HepG2 (cell line): ENCODE results near the gene GPSM1. TPM values are rescaled to one million over a fixed set of nuclear protein-coding genes. Genes with fewer than 3 reads are reported as not detected.

Source experiments
- ADNP ChIP-seq: sonication (generic); formaldehyde crosslinking; IDR thresholded peaks from 2 replicates; pipeline ENCODE4 v1.4.0; 2020; ENCODE audit warnings: missing genetic modification reagents
- CBX5 ChIP-seq: sonication (generic); formaldehyde crosslinking; IDR thresholded peaks from 2 replicates; pipeline ENCODE4 v1.4.0; 2020; ENCODE audit warnings: missing genetic modification reagents, borderline replicate concordance
- FOXK1 ChIP-seq: sonication (generic); formaldehyde crosslinking; IDR thresholded peaks from 2 replicates; pipeline ENCODE4 v1.4.0; 2020; ENCODE audit warnings: low read depth, missing genetic modification reagents, borderline replicate concordance
- HINFP ChIP-seq: sonication (generic); formaldehyde crosslinking; IDR thresholded peaks from 2 replicates; pipeline ENCODE4 v1.4.0; 2020; ENCODE audit warnings: low read depth, mild to moderate bottlenecking, missing genetic modification reagents
- KDM1A ChIP-seq: IDR thresholded peaks from 2 replicates; pipeline ENCODE4 v1.6.1; 2016; ENCODE audit warnings: missing compliant biosample characterization
- NCOA1 ChIP-seq: sonication (generic); formaldehyde crosslinking; IDR thresholded peaks from 2 replicates; pipeline ENCODE4 v1.9.0; 2021; ENCODE audit warnings: missing genetic modification reagents
- NR2F2 ChIP-seq: IDR thresholded peaks from 2 replicates; pipeline ENCODE4 v1.6.1; 2012; ENCODE audit warnings: low read depth, inconsistent platforms, borderline replicate concordance
- SAP130 ChIP-seq: IDR thresholded peaks from 2 replicates; pipeline ENCODE4 v1.6.1; 2016; ENCODE audit warnings: low read depth
- SRSF9 ChIP-seq: fragments of 200-400 bp; formaldehyde crosslinking; IDR thresholded peaks from 2 replicates; pipeline ENCODE4 v1.6.1; 2018; ENCODE audit warnings: borderline replicate concordance, mild to moderate bottlenecking, low read depth, low read length; ENCODE audit not compliant: insufficient read depth, poor library complexity, severe bottlenecking
- ZEB1 ChIP-seq: IDR thresholded peaks from 2 replicates; pipeline ENCODE4 v1.6.1; 2012; ENCODE audit warnings: mild to moderate bottlenecking, low read depth, inconsistent platforms; ENCODE audit not compliant: insufficient replicate concordance
- ZNF235 ChIP-seq: sonication (generic); formaldehyde crosslinking; IDR thresholded peaks from 2 replicates; pipeline ENCODE4 v1.8.1; 2023; ENCODE audit warnings: mild to moderate bottlenecking, missing genetic modification reagents, borderline replicate concordance
- ZNF280D ChIP-seq: sonication (generic); formaldehyde crosslinking; IDR thresholded peaks from 2 replicates; pipeline ENCODE4 v1.5.1; 2020; ENCODE audit warnings: mild to moderate bottlenecking, missing genetic modification reagents
- ZNF567 ChIP-seq: sonication (generic); formaldehyde crosslinking; IDR thresholded peaks from 2 replicates; pipeline ENCODE4 v1.8.1; 2023; ENCODE audit warnings: mild to moderate bottlenecking, missing genetic modification reagents, borderline replicate concordance
- polyA plus RNA-seq, 8 experiments: library from polyadenylated mRNA; depleted of rRNA in 3 of 8; stranded (reverse) in 7 of 8; unstranded in 1 of 8; fragments of >200 nt; fragmentation: Illumina TruSeq in 4 of 8; extraction: Trizol in 4 of 8; gene quantifications; 2 replicates each; pipeline versions ENCODE4 v1.2.1 to v1.2.3, GENCODE V29; 2011 to 2016; ENCODE audit warnings: low read depth in 4 of 8, missing spikeins in 1 of 8, mixed read lengths in 1 of 8; ENCODE audit not compliant: insufficient read depth in 1 of 8
- total RNA-seq, 5 experiments: library from RNA; depleted of rRNA; stranded (reverse); fragments of >200 nt; fragmentation: Illumina TruSeq; extraction: Trizol; gene quantifications; 2 replicates each; pipeline ENCODE4 v1.2.3, GENCODE V29; 2016; ENCODE audit warnings: low read depth in 1 of 5
- TF ChIP-seq, protein P1 (sequence below): sonication (generic); formaldehyde crosslinking; IDR thresholded peaks from 2 replicates; pipeline ENCODE4 v1.5.0; 2020; ENCODE audit warnings: missing genetic modification reagents

Gene GPSM1
- total and polyA plus RNA-seq, 2 of the 13 experiments (the other 11 are each of a cell fraction or from before 2014, with no cell fraction given) = 1.0 to 2.4 TPM

DNA sequence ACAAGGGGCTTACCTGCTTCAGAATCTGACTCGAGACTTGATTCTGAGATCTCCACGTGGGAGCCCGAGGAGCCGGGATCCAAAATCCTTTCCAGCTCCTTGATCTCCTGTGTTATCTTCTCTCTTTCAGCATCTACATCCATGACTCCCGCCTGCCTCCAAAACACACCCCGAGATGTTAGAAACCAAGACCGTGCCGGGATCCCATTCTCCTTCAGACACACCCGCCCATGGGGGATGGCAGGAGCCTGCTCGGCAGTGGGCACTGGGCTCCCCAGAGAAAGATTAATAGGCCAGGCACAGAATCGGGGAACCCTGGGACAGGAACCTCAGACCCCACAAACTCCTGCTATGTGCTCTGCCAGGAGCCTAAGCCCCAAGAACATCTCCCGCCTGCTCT, 70.9 kb downstream of the GPSM1 start (continued):
- TF ChIP-seq HINFP (CRISPR knock-in tag) (no peak), SRSF9 (no peak), NCOA1 (no peak), SAP130 (CRISPR knock-in tag) (no peak), ZNF280D (no peak), ZEB1 (no peak), NR2F2 (no peak), KDM1A (CRISPR knock-in tag) (no peak), ZNF235 (CRISPR knock-in tag) (no peak), FOXK1 (CRISPR knock-in tag) (no peak), ADNP (CRISPR knock-in tag) (no peak), CBX5 (no peak), ZNF567 (CRISPR knock-in tag) (no peak)
- TF ChIP-seq, protein P1, sequence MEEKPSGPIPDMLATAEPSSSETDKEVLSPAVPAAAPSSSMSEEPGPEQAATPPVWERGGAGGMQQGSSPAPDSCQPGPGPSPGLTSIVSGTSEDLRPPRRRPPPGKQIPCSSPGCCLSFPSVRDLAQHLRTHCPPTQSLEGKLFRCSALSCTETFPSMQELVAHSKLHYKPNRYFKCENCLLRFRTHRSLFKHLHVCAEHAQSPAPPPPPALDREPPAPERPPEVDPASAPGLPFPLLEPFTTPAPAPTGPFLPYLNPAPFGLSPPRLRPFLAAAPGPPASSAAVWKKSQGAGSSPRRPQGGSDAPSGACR (CRISPR knock-in tag) = no peak
